Measurements from ENCODE around the gene A1BG.
"Not testable (repeated sequence)": the region's sequence is repeated elsewhere in the genome, so short reads cannot be mapped to it uniquely, and the experiment has no call there.

Gene A1BG

GRCh38 chr19:58385313-58385890, 32.1 kb upstream of the A1BG start:
- Histone ChIP-seq H3K9ac (ENCODE audit: low read length) (peak overlapping the region; percentile 100), H3K36me3 (ENCODE audit: control insufficient read depth, insufficient read depth, low read length, severe bottlenecking) (peaks cover 16% of the 10 kb centered on the region), H3K4me1 (ENCODE audit: control insufficient read depth, insufficient read depth, low read length) (peaks cover 35% of the 10 kb centered on the region), H3K27me3 (replicated peaks; ENCODE audit: control insufficient read depth, insufficient read depth, low read length) (no peaks in the 10 kb centered on the region), H3K9me3 (ENCODE audit: control insufficient read depth, low read length) (no peaks in the 10 kb centered on the region), H3K4me3 (ENCODE audit: low read length) (peak overlapping the region; percentile 94)
- DNase-seq (ENCODE audit: low read depth) = no peak

- Histone ChIP-seq H3K4me1 (ENCODE audit: control insufficient read depth, insufficient read depth, low read length) (peaks cover 36% of the 10 kb centered on the region), H3K27me3 (replicated peaks; ENCODE audit: control insufficient read depth, insufficient read depth, low read length) (no peaks in the 10 kb centered on the region), H3K4me3 (ENCODE audit: low read length) (no peak overlapping the region), H3K9ac (ENCODE audit: low read length) (no peak overlapping the region), H3K9me3 (ENCODE audit: control insufficient read depth, low read length) (no peaks in the 10 kb centered on the region), H3K36me3 (ENCODE audit: control insufficient read depth, insufficient read depth, low read length, severe bottlenecking) (peaks cover under 1% of the 10 kb centered on the region)
- no peak for DNase-seq (ENCODE audit: low read depth)
Measured at GRCh38 chr19:58382997-58383603, 29.8 kb upstream of the A1BG start.

- Histone ChIP-seq H3K4me1 (ENCODE audit: control insufficient read depth, insufficient read depth, low read length) (peaks cover 31% of the 10 kb centered on the region), H3K36me3 (ENCODE audit: control insufficient read depth, insufficient read depth, low read length, severe bottlenecking) (no peaks in the 10 kb centered on the region), H3K4me3 (ENCODE audit: low read length) (peak overlapping the region; percentile 87), H3K9me3 (ENCODE audit: control insufficient read depth, low read length) (no peaks in the 10 kb centered on the region), H3K9ac (ENCODE audit: low read length) (peak overlapping the region; percentile 91), H3K27me3 (replicated peaks; ENCODE audit: control insufficient read depth, insufficient read depth, low read length) (no peaks in the 10 kb centered on the region)
- DNase-seq (ENCODE audit: low read depth) = no peak
Measured at GRCh38 chr19:58381460-58382212, 28.3 kb upstream of the A1BG start.

- H3K36me3 ChIP-seq (ENCODE audit: control insufficient read depth, insufficient read depth, low read length, severe bottlenecking) = no peaks in the 10 kb centered on the region
- H3K27me3 ChIP-seq (replicated peaks; ENCODE audit: control insufficient read depth, insufficient read depth, low read length) = no peaks in the 10 kb centered on the region
- DNase-seq (ENCODE audit: low read depth) = peak; percentile 100
- peaks cover 25% of the 10 kb centered on the region for H3K4me1 ChIP-seq (ENCODE audit: control insufficient read depth, insufficient read depth, low read length)
- H3K4me3 ChIP-seq (ENCODE audit: low read length) = peak within 1 kb of the TSS; percentile 87
- no peaks in the 10 kb centered on the region for H3K9me3 ChIP-seq (ENCODE audit: control insufficient read depth, low read length)
- peak within 1 kb of the TSS; percentile 91 for H3K9ac ChIP-seq (ENCODE audit: low read length)
Measured at GRCh38 chr19:58380662-58381459, 27.6 kb upstream of the A1BG start, which contains the start of gene ZNF837. Gene ZNF837, minus strand, starts transcription at chr19:58381030. Its CDS starts 11,698 bp downstream, at chr19:58369332.

- Histone ChIP-seq H3K9ac (ENCODE audit: low read length) (peak overlapping the region; percentile 91), H3K4me3 (ENCODE audit: low read length) (peak overlapping the region; percentile 87), H3K4me1 (ENCODE audit: control insufficient read depth, insufficient read depth, low read length) (peaks cover 17% of the 10 kb centered on the region), H3K27me3 (replicated peaks; ENCODE audit: control insufficient read depth, insufficient read depth, low read length) (no peaks in the 10 kb centered on the region), H3K9me3 (ENCODE audit: control insufficient read depth, low read length) (no peaks in the 10 kb centered on the region), H3K36me3 (ENCODE audit: control insufficient read depth, insufficient read depth, low read length, severe bottlenecking) (no peaks in the 10 kb centered on the region)
- DNase-seq (ENCODE audit: low read depth) = no peak
Measured at GRCh38 chr19:58380037-58380661, 26.9 kb upstream of the A1BG start.

- H3K9me3 ChIP-seq (ENCODE audit: control insufficient read depth, low read length) = no peaks in the 10 kb centered on the region
- DNase-seq (ENCODE audit: low read depth) = no peak
- H3K36me3 ChIP-seq (ENCODE audit: control insufficient read depth, insufficient read depth, low read length, severe bottlenecking) = no peaks in the 10 kb centered on the region
- H3K4me1 ChIP-seq (ENCODE audit: control insufficient read depth, insufficient read depth, low read length) = peaks cover 17% of the 10 kb centered on the region
- H3K9ac ChIP-seq (ENCODE audit: low read length) = no peak overlapping the region
- H3K4me3 ChIP-seq (ENCODE audit: low read length) = no peak overlapping the region
- no peaks in the 10 kb centered on the region for H3K27me3 ChIP-seq (replicated peaks; ENCODE audit: control insufficient read depth, insufficient read depth, low read length)
Measured at GRCh38 chr19:58379246-58379645, 26.0 kb upstream of the A1BG start.

GRCh38 chr19:58376724-58377123, 23.4 kb upstream of the A1BG start:
- H3K4me1 ChIP-seq (ENCODE audit: control insufficient read depth, insufficient read depth, low read length) = peaks cover 27% of the 10 kb centered on the region
- not testable (repeated sequence) for H3K4me3 ChIP-seq (ENCODE audit: low read length); H3K36me3 ChIP-seq (ENCODE audit: control insufficient read depth, insufficient read depth, low read length, severe bottlenecking); H3K9ac ChIP-seq (ENCODE audit: low read length); H3K9me3 ChIP-seq (ENCODE audit: control insufficient read depth, low read length); DNase-seq (ENCODE audit: low read depth); H3K27me3 ChIP-seq (replicated peaks; ENCODE audit: control insufficient read depth, insufficient read depth, low read length)

GRCh38 chr19:58374200-58374599, 20.9 kb upstream of the A1BG start:
- Histone ChIP-seq H3K9ac (ENCODE audit: low read length) (no peak overlapping the region), H3K9me3 (ENCODE audit: control insufficient read depth, low read length) (no peaks in the 10 kb centered on the region), H3K4me3 (ENCODE audit: low read length) (no peak overlapping the region), H3K36me3 (ENCODE audit: control insufficient read depth, insufficient read depth, low read length, severe bottlenecking) (no peaks in the 10 kb centered on the region), H3K4me1 (ENCODE audit: control insufficient read depth, insufficient read depth, low read length) (peaks cover 15% of the 10 kb centered on the region), H3K27me3 (replicated peaks; ENCODE audit: control insufficient read depth, insufficient read depth, low read length) (no peaks in the 10 kb centered on the region)
- DNase-seq (ENCODE audit: low read depth) = no peak

- peaks cover 15% of the 10 kb centered on the region for H3K4me1 ChIP-seq (ENCODE audit: control insufficient read depth, insufficient read depth, low read length)
- H3K9ac ChIP-seq (ENCODE audit: low read length) = peak overlapping the region; percentile 13
Measured at GRCh38 chr19:58372311-58373133, 19.2 kb upstream of the A1BG start.

More at GRCh38 chr19:58372311-58373133, 19.2 kb upstream of the A1BG start:
- Histone ChIP-seq H3K9me3 (ENCODE audit: control insufficient read depth, low read length) (no peaks in the 10 kb centered on the region), H3K27me3 (replicated peaks; ENCODE audit: control insufficient read depth, insufficient read depth, low read length) (no peaks in the 10 kb centered on the region), H3K4me3 (ENCODE audit: low read length) (no peak overlapping the region), H3K36me3 (ENCODE audit: control insufficient read depth, insufficient read depth, low read length, severe bottlenecking) (no peaks in the 10 kb centered on the region)
- DNase-seq (ENCODE audit: low read depth) = no peak

Measured in adipocyte (in vitro differentiated cells).